GM19025 (cell line): ENCODE results near the gene GFOD1.
"Not testable (repeated sequence)": the region's sequence is repeated elsewhere in the genome, so short reads cannot be mapped to it uniquely, and the experiment has no call there.

Experiments
- ATAC-seq: cut with Tn5 transposase; IDR thresholded peaks from one replicate; pipeline ENCODE4 v1.9.1; 2021; ENCODE audit warnings: mild to moderate bottlenecking, low read depth, moderate library complexity; ENCODE audit not compliant: unreplicated experiment

The GFOD1 gene

DNA sequence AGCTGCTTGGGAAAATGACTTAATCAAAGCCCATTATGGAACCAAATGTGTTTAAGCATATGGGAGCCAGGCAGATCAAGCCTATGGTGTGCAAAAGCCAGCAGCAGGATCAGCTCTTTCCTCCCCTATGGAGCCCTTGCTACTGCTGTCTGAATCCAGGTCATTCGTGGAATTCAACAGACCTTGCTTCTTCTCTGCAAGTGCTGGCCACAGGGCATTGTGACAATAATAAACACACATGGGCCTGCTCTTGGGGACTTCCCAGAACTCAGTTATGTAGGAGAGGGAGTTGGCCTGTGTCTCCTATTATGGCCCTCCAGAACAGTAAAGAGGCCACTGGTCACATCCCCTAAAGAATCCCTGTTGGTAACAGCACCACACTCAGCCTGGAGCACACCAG lies 18.6 kb downstream of the GFOD1 start:
- no peak for ATAC-seq

DNA sequence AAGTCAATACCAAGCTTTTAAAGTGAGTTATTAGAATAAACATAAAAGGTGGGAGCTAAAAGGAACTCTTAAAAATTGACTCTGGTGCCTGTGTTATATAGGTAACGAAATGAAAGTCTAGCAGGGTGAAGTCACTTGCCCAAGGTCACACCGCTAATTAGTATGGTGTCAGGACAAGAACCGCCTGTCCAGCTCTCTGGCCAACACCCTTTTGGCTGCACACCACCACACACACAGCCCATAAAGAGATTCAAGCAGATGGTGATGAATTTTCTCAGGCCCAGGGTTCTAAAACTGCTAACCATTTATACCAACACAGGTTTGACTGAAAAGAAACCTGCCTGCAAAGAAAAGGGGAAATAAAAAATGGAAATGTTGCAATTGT lies 20.2 kb downstream of the GFOD1 start:
- no peak for ATAC-seq

DNA sequence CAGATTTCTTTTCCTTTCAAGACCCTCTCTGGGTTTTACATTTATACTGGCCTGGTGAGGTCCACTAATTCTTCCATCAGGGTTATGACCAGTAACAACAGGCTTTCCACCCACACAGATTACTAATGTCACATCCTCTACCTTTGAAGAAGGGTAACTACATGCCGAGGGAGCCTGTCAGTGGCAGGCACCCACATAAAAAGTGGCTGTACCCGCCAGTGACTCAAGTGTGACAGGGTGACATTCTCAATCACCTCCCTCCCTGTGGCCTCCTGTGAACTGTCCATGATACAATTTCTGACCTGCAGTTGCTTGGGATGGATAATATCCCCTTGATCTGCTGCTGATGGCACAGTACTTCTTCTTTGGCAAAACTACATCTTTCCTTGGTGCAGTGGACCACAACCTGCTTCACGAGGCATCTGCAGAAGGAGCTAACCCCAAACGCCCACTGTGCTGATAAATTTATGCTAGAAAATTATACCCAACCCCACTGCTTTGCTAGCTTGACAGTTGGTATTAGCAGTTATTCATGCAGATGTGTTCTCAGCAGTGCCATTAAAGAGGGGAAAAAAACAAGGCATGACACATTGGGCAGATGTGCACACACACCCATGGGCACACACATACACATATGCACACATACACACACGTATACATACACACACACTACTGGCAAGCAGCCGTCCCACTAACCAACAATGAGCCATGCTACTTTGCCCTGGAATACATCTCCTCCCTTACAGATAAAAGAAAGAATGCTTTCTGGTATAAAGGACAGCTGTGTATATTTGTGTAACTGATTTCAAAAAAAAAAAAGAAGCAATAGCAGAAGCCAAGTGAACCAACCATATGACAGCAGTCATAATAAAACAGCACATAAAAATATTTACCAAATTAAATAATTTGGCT lies 20.8 kb downstream of the GFOD1 start:
- ATAC-seq, result no peak

DNA sequence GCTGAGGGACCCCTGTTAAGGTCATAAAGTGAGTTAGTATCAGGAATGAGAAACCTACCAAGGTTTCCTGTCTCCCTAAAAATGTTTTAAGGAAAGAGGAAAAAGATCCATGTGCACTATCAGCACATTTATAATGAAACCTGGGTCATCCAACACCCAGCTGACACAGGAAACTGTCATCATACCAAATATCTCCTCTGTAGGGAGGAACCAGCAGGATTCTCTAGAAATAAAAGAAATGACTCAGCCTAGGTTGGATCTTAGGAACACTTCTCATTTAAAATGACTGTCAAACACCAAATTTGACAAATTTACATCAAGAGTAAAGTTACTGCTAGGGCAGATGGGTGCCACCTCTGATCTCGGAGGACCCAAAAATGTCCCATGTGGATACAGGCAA lies 21.7 kb downstream of the GFOD1 start:
- no peak for ATAC-seq

DNA sequence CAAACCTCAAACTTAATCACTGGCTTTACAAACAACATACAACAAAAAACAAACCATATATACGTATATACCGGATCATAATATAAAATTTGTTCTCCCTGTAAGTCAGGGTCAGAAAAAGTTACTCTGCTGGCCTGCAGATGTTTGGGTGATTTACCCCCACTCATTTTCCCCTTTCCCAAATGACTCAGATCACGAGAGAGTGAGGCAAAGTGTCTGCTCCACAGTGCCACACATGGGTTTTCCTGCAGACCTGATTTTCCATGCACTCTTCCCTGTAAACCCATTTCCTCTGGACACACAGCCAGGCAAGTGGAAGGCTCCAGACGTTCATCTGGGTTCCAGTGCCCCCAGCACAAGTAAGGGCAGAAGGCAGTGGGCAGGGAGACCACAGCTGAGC lies 23.5 kb downstream of the GFOD1 start:
- ATAC-seq, result no peak

DNA sequence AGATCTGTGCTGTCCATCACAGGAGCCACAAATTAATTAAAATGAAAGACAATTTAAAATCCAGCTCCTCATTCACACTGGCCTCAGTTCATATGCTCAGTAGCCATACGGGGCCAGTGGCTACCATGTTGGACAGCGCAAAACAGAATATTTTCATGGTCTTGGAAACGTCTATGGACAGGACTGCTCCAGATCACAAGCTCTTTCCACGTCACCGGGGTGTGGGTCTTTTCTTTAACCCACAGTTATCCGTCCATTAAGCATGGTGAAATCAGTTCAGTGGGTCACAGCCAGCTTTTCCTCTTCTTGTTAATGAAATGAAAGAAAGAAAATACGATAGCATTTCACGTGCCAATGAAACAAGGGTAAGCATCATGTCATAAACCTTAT lies 24.1 kb downstream of the GFOD1 start:
- no peak for ATAC-seq

DNA sequence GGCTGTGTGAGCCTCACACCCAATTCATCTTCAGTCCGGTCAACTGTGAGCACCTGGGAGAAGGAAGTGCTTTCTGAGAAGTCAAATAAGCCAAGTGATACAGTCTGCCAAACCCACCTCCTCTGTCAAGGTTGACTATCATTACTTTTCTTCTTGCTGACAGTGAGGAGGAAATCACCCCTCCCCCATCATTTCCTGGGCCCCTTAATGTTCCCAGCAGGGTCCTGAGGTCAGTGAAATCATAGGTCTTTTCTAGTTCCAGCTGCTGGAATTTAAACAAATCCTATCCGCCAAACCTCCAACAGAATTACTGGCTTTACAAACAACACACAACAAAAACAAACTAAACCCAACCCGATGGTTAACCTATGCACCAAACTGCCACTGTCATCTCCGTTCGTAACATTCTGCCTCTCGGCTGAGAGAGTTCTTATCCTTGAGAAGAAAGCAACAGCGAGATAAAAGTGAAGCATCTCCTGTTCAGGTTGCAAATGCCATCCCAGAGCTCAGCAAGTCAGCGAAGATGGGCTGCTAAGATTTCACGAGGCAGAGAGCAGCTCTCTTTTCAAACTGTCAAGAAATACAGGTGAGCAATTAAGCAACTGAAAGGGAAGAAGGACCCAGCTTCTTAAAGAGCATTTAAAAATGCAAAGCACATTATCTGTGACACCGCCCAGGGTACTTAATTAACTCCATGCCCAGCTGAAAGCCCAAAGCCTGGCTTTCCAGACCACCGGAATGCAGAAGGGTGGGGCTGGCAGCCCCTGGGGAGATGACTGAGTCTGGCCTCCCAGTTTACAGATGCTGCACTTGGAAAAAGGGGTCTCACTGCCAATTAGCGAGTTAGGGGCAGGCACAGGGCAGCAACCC lies 24.7 kb downstream of the GFOD1 start:
- no peak for ATAC-seq

DNA sequence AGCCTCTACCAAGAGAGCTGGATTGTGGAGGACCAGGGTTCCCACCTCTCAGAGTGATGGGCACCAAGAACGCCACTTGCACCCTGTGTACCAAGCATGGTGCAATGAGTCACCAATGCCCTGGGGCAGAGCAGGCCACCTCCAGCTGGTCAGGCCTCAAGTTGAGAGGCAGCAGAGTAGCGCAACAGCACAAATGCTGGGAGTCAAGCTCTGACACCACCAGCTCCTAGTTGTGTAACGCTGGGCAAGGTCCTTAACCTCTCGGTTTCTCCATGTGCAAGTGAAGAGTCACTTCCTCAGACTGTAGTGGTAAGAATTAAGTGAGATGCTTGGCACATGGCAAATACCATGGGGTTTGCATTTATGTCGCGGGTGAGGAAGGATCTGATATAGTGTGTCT lies 25.6 kb downstream of the GFOD1 start:
- ATAC-seq, result no peak

DNA sequence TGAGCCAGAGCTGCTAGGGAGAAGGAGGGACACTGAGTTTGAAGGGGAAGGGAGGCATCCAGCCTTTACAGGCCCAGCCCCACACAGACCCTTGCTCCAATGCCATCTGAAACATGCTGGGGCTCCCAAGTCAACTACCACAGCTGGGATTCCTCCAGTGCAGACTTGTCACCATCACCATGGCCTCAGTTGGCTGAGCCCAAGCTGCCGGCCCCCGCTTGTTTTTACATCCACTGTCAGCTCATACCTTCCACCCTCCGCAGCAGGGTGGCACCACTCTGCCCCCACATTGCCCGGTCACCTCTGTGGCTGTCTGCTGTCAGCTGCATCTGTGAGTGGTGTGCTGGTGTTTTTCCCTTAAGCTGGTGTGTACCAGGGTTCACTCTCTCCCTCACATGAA lies 26.1 kb downstream of the GFOD1 start:
- ATAC-seq, result no peak

DNA sequence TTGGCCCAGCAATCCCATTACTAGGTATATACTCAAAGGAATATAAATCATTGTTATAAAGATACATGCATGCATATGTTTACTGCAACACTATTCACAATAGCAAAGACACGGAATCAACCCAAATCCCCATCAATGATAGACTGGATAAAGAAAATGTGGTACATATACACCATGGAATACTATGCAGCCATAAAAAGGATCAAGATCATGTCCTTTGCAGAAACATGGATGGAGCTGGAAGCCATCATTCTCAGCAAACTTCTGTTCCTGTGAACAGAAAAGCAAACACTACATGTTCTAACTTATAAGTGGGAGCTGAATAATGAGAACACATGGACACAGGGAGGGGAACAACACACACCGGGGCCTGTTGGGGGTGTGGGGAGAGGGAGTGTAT lies 27.1 kb downstream of the GFOD1 start:
- not testable (repeated sequence) for ATAC-seq

DNA sequence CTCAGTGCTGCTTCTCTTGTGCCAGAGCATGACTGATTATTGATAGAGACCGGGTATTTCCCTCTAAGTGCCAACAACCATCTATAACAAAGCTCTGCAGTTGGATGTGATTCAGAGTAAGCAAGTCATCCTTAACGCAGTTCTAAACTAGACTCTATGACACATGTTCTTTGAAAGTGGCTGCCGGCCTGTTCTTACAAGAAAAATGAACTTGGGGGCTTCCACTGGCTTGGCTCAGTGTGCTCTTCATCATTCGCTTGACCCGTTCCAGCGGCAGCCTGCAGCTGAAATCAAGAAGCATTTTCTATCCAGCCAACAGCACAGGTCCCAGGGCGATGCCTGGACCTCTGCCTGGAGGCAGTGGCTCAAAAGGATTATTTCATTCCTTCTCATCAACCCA lies 29.8 kb downstream of the GFOD1 start:
- ATAC-seq, result no peak

DNA sequence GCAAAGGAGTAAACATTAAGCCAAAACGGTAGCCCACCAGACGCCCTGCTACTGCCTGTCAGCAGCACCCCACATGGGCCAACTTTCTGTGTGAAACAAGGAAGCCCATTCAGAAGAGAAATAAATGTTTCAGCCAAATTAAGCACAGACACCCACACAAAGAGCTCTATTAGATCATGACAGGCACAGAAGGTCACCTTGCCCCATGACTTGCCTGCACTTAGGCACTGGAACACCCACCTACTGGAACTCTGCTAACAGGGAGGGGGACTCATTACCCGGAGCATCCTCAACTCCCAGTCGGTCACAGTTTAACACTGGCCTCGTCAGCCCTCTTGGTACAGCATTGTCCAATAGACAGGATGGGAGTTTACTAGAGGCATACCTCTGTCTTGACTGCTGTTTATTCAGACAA lies 31.8 kb downstream of the GFOD1 start:
- no peak for ATAC-seq

DNA sequence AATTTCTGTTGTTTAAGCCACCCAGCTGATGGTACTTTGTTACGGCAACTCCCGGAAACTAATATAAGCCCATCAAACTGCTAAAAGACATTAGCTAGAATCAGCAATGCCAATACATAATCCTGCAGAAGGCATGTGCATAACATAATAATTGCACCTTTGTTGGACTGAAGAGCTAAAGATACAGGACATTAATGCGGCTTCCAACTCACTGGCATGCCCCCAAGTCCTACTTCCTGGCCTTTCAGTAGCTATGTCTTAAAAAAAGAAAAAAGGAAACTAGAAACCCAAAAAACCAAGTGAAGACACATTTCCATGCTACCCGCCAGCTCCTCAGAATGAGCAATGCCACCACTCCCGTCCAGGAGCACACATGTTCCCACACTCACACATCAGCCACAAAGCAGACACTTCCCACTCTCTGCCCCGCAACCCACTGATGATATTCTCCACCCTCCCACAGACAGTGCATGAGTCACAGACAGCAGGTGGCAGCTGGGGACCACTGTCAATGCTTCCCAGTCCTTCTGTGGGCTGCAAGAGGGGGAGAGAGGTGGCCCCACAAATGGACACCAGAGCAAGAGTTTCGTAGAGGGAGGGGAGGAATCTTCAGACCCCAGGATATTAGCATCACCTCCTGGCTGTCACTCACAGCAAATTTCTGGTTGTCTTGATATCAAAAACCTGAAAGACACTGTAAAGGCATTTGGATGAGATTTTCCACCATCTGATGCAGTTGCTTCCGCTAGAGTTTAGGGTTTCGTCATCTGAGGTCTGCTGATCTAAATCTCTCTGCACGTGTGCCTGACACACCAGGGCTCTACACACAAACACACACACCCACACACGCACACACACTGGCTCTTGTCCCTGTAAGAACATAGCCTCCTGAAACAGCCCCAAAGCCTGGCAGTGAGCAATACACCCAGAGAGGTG lies 32.8 kb downstream of the GFOD1 start:
- ATAC-seq, result no peak

DNA sequence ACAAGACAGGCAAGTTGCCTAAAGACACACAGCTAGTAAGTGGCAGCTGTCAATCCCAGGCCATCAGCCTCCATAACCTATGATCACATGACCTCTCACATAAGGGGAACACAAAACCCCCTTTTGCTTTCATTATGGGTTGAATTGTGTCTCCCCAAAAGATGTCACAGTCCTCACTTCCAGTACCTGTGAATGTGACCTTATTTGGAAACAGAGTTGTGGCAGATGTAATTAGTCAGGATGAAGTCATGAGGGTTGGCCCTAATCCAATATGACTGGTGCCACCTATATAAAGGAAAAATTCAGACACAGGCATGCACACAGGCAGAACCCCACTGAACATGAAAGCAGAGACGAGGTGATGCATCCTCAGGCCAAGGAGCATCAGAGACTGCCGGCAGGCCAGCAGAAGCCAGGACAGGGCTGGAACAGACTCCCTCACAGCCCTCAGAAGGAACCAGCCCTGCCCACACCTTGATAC lies 33.6 kb downstream of the GFOD1 start:
- ATAC-seq, result no peak

DNA sequence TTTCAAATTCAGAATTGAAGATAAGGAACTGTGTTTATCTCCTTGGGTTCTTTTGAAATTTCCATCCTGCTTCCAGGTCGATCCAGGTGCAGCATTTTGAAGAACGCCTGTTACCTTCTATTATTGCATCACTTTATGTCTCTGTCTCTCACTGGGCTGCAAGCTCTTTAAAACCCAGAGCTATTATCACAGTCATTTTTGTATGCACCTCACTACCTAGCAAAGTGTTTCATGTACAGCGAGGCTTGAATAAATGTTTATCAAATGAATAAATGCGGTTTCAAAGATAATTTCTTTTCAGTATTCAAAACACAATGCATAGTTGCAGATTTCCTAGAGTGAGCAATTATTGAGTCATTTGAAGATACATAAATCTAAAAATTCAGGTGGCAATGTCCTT lies 34.2 kb downstream of the GFOD1 start:
- ATAC-seq, result no peak

DNA sequence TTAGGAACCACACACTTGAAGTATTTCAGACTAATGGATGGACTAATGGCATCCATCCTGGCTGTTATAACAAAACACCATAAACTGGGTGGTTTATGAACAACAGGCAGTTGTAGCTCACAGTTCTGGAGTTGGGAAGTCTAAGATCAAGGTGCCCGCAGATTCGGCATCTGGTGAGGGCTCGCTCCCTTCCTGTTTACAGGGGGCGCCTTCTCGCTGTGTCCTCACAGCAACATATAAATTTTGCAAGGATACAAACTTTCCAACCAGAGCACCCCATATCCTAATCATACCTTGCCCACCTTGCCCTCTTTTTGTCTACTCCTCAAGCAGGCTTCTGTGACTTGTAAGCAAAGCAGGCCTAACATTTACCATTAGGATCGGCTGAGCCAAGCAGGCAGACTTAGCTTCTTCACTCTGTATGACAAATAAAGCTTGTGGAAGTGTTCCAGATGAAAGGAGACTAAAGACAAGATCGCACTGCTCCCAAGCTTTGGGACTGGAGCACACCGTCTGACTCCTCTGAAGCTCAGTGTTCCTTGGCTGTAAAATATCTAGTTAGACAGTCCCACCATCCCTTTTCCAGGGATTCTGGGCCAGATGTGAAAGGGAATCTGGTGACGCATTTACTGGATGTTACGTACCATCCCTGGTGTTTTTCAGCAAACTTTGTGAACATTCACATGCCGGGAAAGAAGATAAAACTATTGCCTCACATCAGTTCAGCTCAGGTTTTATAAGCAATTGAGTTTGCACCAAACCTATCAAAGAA lies 34.9 kb downstream of the GFOD1 start:
- no peak for ATAC-seq

DNA sequence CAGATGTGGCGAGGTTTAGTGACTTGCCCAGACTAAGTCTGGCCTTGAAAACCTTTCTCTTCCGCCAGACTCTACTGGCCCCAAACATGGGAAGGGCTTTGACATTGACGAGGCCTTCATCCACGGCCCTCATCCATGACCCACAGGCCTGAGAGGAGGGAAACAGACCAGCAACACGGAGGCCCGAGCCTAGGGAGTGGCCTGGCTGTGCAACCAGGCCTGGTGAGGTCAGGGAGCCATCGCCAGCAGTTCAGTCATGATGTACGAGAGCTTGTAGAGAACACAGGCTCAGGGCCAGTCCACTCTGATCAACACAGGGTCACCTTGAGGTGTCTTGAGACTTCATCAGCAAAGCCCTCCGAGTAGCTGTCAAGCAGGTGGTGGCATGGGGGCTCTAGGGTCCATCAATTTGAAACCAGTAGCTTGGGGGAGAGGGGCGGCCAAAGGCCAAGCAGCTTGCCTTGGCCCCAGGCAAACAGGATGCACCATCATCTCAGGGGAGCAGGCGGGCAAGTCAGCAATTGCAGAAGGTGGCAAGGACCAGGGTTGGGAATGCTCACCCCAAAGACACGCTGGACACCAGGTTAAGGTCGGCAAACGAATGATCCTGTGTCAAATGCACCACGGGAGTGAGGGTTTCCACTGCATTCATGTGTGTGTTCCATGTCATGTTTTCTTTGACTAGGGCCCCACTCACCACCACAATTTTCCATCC lies 36.1 kb downstream of the GFOD1 start:
- no peak for ATAC-seq

DNA sequence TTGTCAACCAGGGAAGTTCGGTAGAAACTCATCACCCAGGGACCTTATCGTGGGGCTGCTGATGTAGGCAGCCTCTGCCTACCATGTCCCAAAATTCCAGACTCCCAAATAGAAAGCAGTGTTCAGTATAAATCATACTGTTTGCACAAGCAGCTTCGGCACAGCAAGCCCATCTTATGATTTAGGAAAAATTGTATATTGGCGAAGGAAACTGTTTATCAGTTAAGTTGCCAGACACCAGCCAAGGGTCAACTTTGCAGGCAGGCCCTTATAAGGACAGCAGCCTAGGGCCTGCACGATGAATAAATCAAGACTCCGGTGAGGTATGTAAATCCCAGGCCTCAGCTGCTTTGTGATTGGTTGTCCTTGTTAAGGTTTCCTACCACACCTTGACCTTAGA lies 36.8 kb downstream of the GFOD1 start:
- no peak for ATAC-seq
